ENCODE data around the gene IGSF21.

- TF ChIP-seq CTCF (IDR thresholded peaks at IDR 0.05) (no peak), TCF12 (IDR thresholded peaks at IDR 0.05) (no peak), REST (IDR thresholded peaks at IDR 0.05; ENCODE audit: low read depth, low read length) (no peak), EP300 (IDR thresholded peaks at IDR 0.05; ENCODE audit: borderline replicate concordance in 1 of 2, low read depth in 1 of 2, low read length in 1 of 2) (no peak)
Observed at GRCh38 chr1:18239671-18240070, 132.1 kb downstream of the IGSF21 start.
